ENCODE data around the gene P2RX2.

P2RX2 gene

GRCh38 chr12:132580701-132581292 is 37.8 kb upstream of the P2RX2 start:
- Mint-ChIP-seq H3K27ac (no peak overlapping the region), H3K9me3 (no peaks in the 10 kb centered on the region), H3K27me3 (no peaks in the 10 kb centered on the region), H3K4me3 (no peak overlapping the region), H3K4me1 (no peaks in the 10 kb centered on the region), H3K36me3 (no peaks in the 10 kb centered on the region)

GRCh38 chr12:132581348-132582057 is 37.1 kb upstream of the P2RX2 start:
- no peaks in the 10 kb centered on the region for H3K4me1 Mint-ChIP-seq
- no peaks in the 10 kb centered on the region for H3K27me3 Mint-ChIP-seq
- H3K4me3 Mint-ChIP-seq, result no peak overlapping the region
- H3K27ac Mint-ChIP-seq, result no peak overlapping the region
- no peaks in the 10 kb centered on the region for H3K36me3 Mint-ChIP-seq
- no peaks in the 10 kb centered on the region for H3K9me3 Mint-ChIP-seq

GRCh38 chr12:132582058-132582420 is 36.5 kb upstream of the P2RX2 start:
- no peaks in the 10 kb centered on the region for H3K4me1 Mint-ChIP-seq

GRCh38 chr12:132582582-132583410 is 35.8 kb upstream of the P2RX2 start:
- Mint-ChIP-seq H3K36me3 (no peaks in the 10 kb centered on the region), H3K27ac (no peak overlapping the region), H3K9me3 (no peaks in the 10 kb centered on the region), H3K27me3 (no peaks in the 10 kb centered on the region), H3K4me3 (no peak overlapping the region), H3K4me1 (no peaks in the 10 kb centered on the region)

More at GRCh38 chr12:132582058-132582420, 36.5 kb upstream of the P2RX2 start:
- no peaks in the 10 kb centered on the region for H3K36me3 Mint-ChIP-seq
- H3K27me3 Mint-ChIP-seq, result no peaks in the 10 kb centered on the region
- H3K9me3 Mint-ChIP-seq, result no peaks in the 10 kb centered on the region
- no peak overlapping the region for H3K27ac Mint-ChIP-seq
- H3K4me3 Mint-ChIP-seq, result no peak overlapping the region

GRCh38 chr12:132583411-132583710 is 35.2 kb upstream of the P2RX2 start:
- no peaks in the 10 kb centered on the region for H3K36me3 Mint-ChIP-seq
- no peak overlapping the region for H3K27ac Mint-ChIP-seq
- H3K27me3 Mint-ChIP-seq, result no peaks in the 10 kb centered on the region
- no peaks in the 10 kb centered on the region for H3K9me3 Mint-ChIP-seq
- H3K4me3 Mint-ChIP-seq, result no peak overlapping the region
- no peaks in the 10 kb centered on the region for H3K4me1 Mint-ChIP-seq

- H3K27me3 Mint-ChIP-seq, result no peaks in the 10 kb centered on the region
- H3K4me3 Mint-ChIP-seq, result no peak overlapping the region
- no peaks in the 10 kb centered on the region for H3K4me1 Mint-ChIP-seq
- no peaks in the 10 kb centered on the region for H3K9me3 Mint-ChIP-seq
- no peak overlapping the region for H3K27ac Mint-ChIP-seq
- H3K36me3 Mint-ChIP-seq, result no peaks in the 10 kb centered on the region
Observed at GRCh38 chr12:132583736-132584135, 34.8 kb upstream of the P2RX2 start.

DNA sequence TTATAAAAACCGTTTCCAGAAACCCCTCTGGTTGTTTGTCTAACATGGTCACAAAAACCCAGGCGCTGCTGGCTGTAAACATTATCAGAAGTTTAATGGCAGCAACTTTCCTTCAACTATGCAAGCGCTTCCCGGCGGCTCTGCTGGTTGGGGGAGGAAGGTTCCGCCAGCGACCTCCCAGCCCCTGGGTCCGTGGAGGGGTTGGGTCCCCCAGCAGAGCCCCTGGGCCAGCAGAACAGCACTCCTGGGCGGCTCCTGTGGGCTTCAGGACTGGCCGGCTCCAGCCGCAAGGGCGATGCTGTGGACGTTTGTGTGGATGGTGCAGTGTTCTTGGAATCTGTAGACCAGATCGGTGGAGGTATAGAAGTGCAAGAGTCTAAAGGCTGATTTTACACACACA is 34.1 kb upstream of the P2RX2 start:
- no peak overlapping the region for H3K4me3 Mint-ChIP-seq
- H3K27me3 Mint-ChIP-seq, result no peaks in the 10 kb centered on the region
- H3K4me1 Mint-ChIP-seq, result no peaks in the 10 kb centered on the region
- no peak overlapping the region for H3K27ac Mint-ChIP-seq
- H3K36me3 Mint-ChIP-seq, result no peaks in the 10 kb centered on the region
- H3K9me3 Mint-ChIP-seq, result no peaks in the 10 kb centered on the region

GRCh38 chr12:132585177-132585576 is 33.4 kb upstream of the P2RX2 start:
- no peaks in the 10 kb centered on the region for H3K36me3 Mint-ChIP-seq
- H3K27me3 Mint-ChIP-seq, result no peaks in the 10 kb centered on the region
- H3K4me3 Mint-ChIP-seq, result no peak overlapping the region
- H3K9me3 Mint-ChIP-seq, result no peaks in the 10 kb centered on the region
- H3K27ac Mint-ChIP-seq, result no peak overlapping the region
- no peaks in the 10 kb centered on the region for H3K4me1 Mint-ChIP-seq

GRCh38 chr12:132586929-132587328 is 31.6 kb upstream of the P2RX2 start:
- Mint-ChIP-seq H3K36me3 (no peaks in the 10 kb centered on the region), H3K27me3 (no peaks in the 10 kb centered on the region)

GRCh38 chr12:132587781-132588180 is 30.8 kb upstream of the P2RX2 start:
- Mint-ChIP-seq H3K4me3 (no peak overlapping the region), H3K4me1 (no peaks in the 10 kb centered on the region), H3K27ac (no peak overlapping the region), H3K36me3 (no peaks in the 10 kb centered on the region), H3K27me3 (no peaks in the 10 kb centered on the region), H3K9me3 (no peaks in the 10 kb centered on the region)

More at GRCh38 chr12:132586929-132587328, 31.6 kb upstream of the P2RX2 start:
- Mint-ChIP-seq H3K4me1 (no peaks in the 10 kb centered on the region), H3K9me3 (no peaks in the 10 kb centered on the region), H3K27ac (no peak overlapping the region), H3K4me3 (no peak overlapping the region)

GRCh38 chr12:132588319-132588718 is 30.3 kb upstream of the P2RX2 start:
- Mint-ChIP-seq H3K9me3 (no peaks in the 10 kb centered on the region), H3K4me1 (no peaks in the 10 kb centered on the region), H3K27ac (no peak overlapping the region), H3K27me3 (no peaks in the 10 kb centered on the region), H3K4me3 (no peak overlapping the region), H3K36me3 (no peaks in the 10 kb centered on the region)

GRCh38 chr12:132588821-132589669 is 29.5 kb upstream of the P2RX2 start:
- no peak overlapping the region for H3K27ac Mint-ChIP-seq
- H3K36me3 Mint-ChIP-seq, result no peaks in the 10 kb centered on the region
- no peak overlapping the region for H3K4me3 Mint-ChIP-seq
- peaks cover 2% of the 10 kb centered on the region for H3K27me3 Mint-ChIP-seq
- H3K4me1 Mint-ChIP-seq, result no peaks in the 10 kb centered on the region
- H3K9me3 Mint-ChIP-seq, result no peaks in the 10 kb centered on the region

- H3K27me3 Mint-ChIP-seq, result peaks cover 3% of the 10 kb centered on the region
- H3K27ac Mint-ChIP-seq, result no peak overlapping the region
- H3K4me1 Mint-ChIP-seq, result no peaks in the 10 kb centered on the region
- H3K9me3 Mint-ChIP-seq, result no peaks in the 10 kb centered on the region
- no peaks in the 10 kb centered on the region for H3K36me3 Mint-ChIP-seq
- H3K4me3 Mint-ChIP-seq, result no peak overlapping the region
Observed at GRCh38 chr12:132591107-132591935, 27.3 kb upstream of the P2RX2 start.

GRCh38 chr12:132592282-132592970 is 26.1 kb upstream of the P2RX2 start:
- H3K27ac Mint-ChIP-seq, result no peak overlapping the region
- no peaks in the 10 kb centered on the region for H3K9me3 Mint-ChIP-seq

More at GRCh38 chr12:132592282-132592970, 26.1 kb upstream of the P2RX2 start:
- no peak overlapping the region for H3K4me3 Mint-ChIP-seq
- H3K27me3 Mint-ChIP-seq, result peaks cover 7% of the 10 kb centered on the region
- peaks cover 4% of the 10 kb centered on the region for H3K4me1 Mint-ChIP-seq
- no peaks in the 10 kb centered on the region for H3K36me3 Mint-ChIP-seq

Measured in activated naive CD4-positive, alpha-beta T cell treated with anti-CD3 and anti-CD28 coated beads, Interleukin-2, amount 50 U/mL, for 24 hours (primary cell).